IMR-90 (cell line): ENCODE data around the gene FIBCD1. TPM values are rescaled to one million over a fixed set of nuclear protein-coding genes. Genes with fewer than 3 reads are reported as not detected.

Experiments
- ATAC-seq: fragments of 200-7000 bp; cut with Tn5 transposase; 2 replicates; pipeline ENCODE4 v1.9.1; 2020; ENCODE audit warnings: low read depth, mild to moderate bottlenecking, moderate library complexity
- BruUV-seq: library from RNA; stranded (reverse); fragments of 400-500 nt; replicated peaks from 2 replicates; lab custom pipeline; 2021; lab: Mats Ljungman, UMichigan
- CTCF ChIA-PET: fragments of 300-600 bp; formaldehyde crosslinking; extraction: SDS; loops from one replicate; lab custom pipeline; 2021; ENCODE audit warnings: antibody characterized with exemption; lab: Yijun Ruan, JAX
- POLR2A ChIA-PET: fragments of 300-600 bp; sonication (Branson Sonifier 250); formaldehyde crosslinking; loops from one replicate; lab custom pipeline; 2022; ENCODE audit warnings: antibody characterized with exemption; ENCODE audit not compliant: unreplicated experiment; lab: Charles Lee
- DNase-seq: peaks from one replicate; pipeline ENCODE4 v3.0.0; 2013
- H2AFZ ChIP-seq: replicated peaks from 2 replicates; pipeline ENCODE3; 2013; ENCODE audit warnings: low read length, mild to moderate bottlenecking; ENCODE audit not compliant: poor library complexity
- H2AK5ac ChIP-seq: 2 replicates; pipeline ENCODE4 v1.6.1; 2013; ENCODE audit warnings: low read depth, low read length, inconsistent platforms
- H2AK9ac ChIP-seq: replicated peaks from 2 replicates; pipeline ENCODE3; 2013; ENCODE audit warnings: mild to moderate bottlenecking, low read depth, low read length, moderate library complexity; ENCODE audit not compliant: poor library complexity
- H2BK120ac ChIP-seq: 2 replicates; pipeline ENCODE4 v1.6.1; 2013; ENCODE audit warnings: low read depth, low read length, inconsistent platforms
- H2BK15ac ChIP-seq: 3 replicates; pipeline ENCODE4 v1.6.1; 2013; ENCODE audit warnings: low read depth, low read length, inconsistent platforms
- H2BK20ac ChIP-seq: 2 replicates; pipeline ENCODE4 v1.6.1; 2013; ENCODE audit warnings: low read depth, mild to moderate bottlenecking, inconsistent platforms, low read length, moderate library complexity
- H2BK5ac ChIP-seq: 2 replicates; pipeline ENCODE4 v1.6.1; 2013; ENCODE audit warnings: mild to moderate bottlenecking, low read depth, low read length, inconsistent platforms; ENCODE audit not compliant: poor library complexity, severe bottlenecking
- H3K14ac ChIP-seq: replicated peaks from 2 replicates; pipeline ENCODE4 v1.6.1; 2013; ENCODE audit warnings: low read depth, low read length, inconsistent platforms
- H3K18ac ChIP-seq: 2 replicates; pipeline ENCODE4 v1.6.1; 2013; ENCODE audit warnings: low read depth, low read length, control low read depth
- H3K23ac ChIP-seq: 2 replicates; pipeline ENCODE4 v1.6.1; 2013; ENCODE audit warnings: low read depth, low read length, inconsistent platforms
- H3K27ac ChIP-seq: 2 replicates; pipeline ENCODE4 v1.5.1; 2013; ENCODE audit warnings: mild to moderate bottlenecking, control low read depth, low read length; ENCODE audit not compliant: insufficient read depth
- H3K27me3 ChIP-seq: 2 replicates; pipeline ENCODE4 v1.6.1; 2013; ENCODE audit warnings: low read length; ENCODE audit not compliant: control insufficient read depth, insufficient read depth
- H3K36me3 ChIP-seq: 2 replicates; pipeline ENCODE4 v1.6.1; 2013; ENCODE audit warnings: low read length, mixed read lengths; ENCODE audit not compliant: control insufficient read depth, insufficient read depth
- H3K4ac ChIP-seq: 2 replicates; pipeline ENCODE4 v1.6.1; 2013; ENCODE audit warnings: low read depth, low read length, inconsistent platforms
- H3K4me1 ChIP-seq: 2 replicates; pipeline ENCODE4 v1.6.1; 2013; ENCODE audit warnings: low read length, mixed read lengths; ENCODE audit not compliant: control insufficient read depth, insufficient read depth
- H3K4me2 ChIP-seq: 2 replicates; pipeline ENCODE4 v1.6.1; 2013; ENCODE audit warnings: low read depth, mild to moderate bottlenecking, control low read depth, low read length, moderate library complexity
- H3K4me3 ChIP-seq: 2 replicates; pipeline ENCODE4 v1.5.1; 2013; ENCODE audit warnings: low read depth, mild to moderate bottlenecking, control low read depth, low read length, moderate library complexity; ENCODE audit not compliant: insufficient read depth
- H3K56ac ChIP-seq: 2 replicates; pipeline ENCODE4 v1.6.1; 2013; ENCODE audit warnings: low read length, inconsistent platforms; ENCODE audit not compliant: insufficient read depth; ENCODE audit errors: extremely low read depth
- H3K79me1 ChIP-seq, 2 experiments: 2 replicates each; pipeline ENCODE4 v1.6.1; 2013; ENCODE audit warnings: low read length in 2 of 2, inconsistent platforms in 1 of 2, low read depth in 1 of 2
- H3K9ac ChIP-seq: 2 replicates; pipeline ENCODE4 v1.6.1; 2013; ENCODE audit warnings: low read depth, low read length, control low read depth
- H3K9me1 ChIP-seq: 2 replicates; pipeline ENCODE4 v1.6.1; 2013; ENCODE audit warnings: low read length, inconsistent platforms; ENCODE audit not compliant: insufficient read depth
- H3K9me3 ChIP-seq: 2 replicates; pipeline ENCODE4 v1.6.1; 2013; ENCODE audit warnings: low read length; ENCODE audit not compliant: control insufficient read depth, insufficient read depth
- H4K20me1 ChIP-seq: 2 replicates; pipeline ENCODE4 v1.6.1; 2013; ENCODE audit warnings: low read length, inconsistent platforms; ENCODE audit not compliant: insufficient read depth
- H4K5ac ChIP-seq: 2 replicates; pipeline ENCODE4 v1.6.1; 2013; ENCODE audit warnings: mild to moderate bottlenecking, low read depth, low read length, control low read depth
- H4K8ac ChIP-seq, 2 experiments: 2 replicates each; pipeline ENCODE4 v1.6.1; 2013; ENCODE audit warnings: low read depth in 2 of 2, low read length in 2 of 2, control low read depth in 1 of 2, inconsistent platforms in 1 of 2
- H4K91ac ChIP-seq: 2 replicates; pipeline ENCODE4 v1.6.1; 2013; ENCODE audit warnings: low read depth, low read length, inconsistent platforms; ENCODE audit not compliant: insufficient read depth
- MAZ ChIP-seq: IDR thresholded peaks from 2 replicates; pipeline ENCODE4 v1.6.1; 2012; ENCODE audit warnings: low read depth, mild to moderate bottlenecking, low read length, improper control_type of control experiment, moderate library complexity, borderline replicate concordance
- WGBS, 2 experiments: methylation state at CpG; one replicate each; pipeline versions ENCODE4 v1.1.5 to v1.1.7; 2013; ENCODE audit warnings: missing lambda C conversion rate in 2 of 2; ENCODE audit not compliant: insufficient read length in 1 of 2; ENCODE audit errors: extremely low coverage in 2 of 2; 5-methylcytosine and 5-hydroxymethylcytosine counted together
- dilution Hi-C: fragments of 300-500 bp; cut with HindIII; formaldehyde crosslinking; loops from one replicate; pipeline ENCODE4 v1.14.3; 2018; ENCODE audit warnings: low sequenced_read_pairs; ENCODE audit not compliant: unreplicated experiment
- in situ Hi-C: fragments of 300-500 bp; cut with MboI; formaldehyde crosslinking; loops from 3 replicates; pipeline ENCODE4 v1.14.3; 2019; ENCODE audit warnings: low sequenced_read_pairs, inconsistent platforms, mixed read lengths
- intact Hi-C: fragments of 100-400 bp; cut with micrococcal nuclease; formaldehyde crosslinking; loops from 2 replicates; pipeline ENCODE4 v1.10.0; 2022
- polyA plus RNA-seq, 3 experiments: library from polyadenylated mRNA; depleted of rRNA; stranded (reverse); fragments of >200 nt; gene quantifications; 2 replicates each; pipeline ENCODE4 v1.2.3, GENCODE V29; 2012; ENCODE audit warnings: low replicate concordance in 1 of 3
- total RNA-seq: library from RNA; depleted of rRNA; stranded (reverse); fragments of >200 nt; gene quantifications from 2 replicates; pipeline ENCODE4 v1.2.3, GENCODE V29; 2012; rRNA removed

Gene FIBCD1
- total and polyA plus RNA-seq, 2 of the 4 experiments (the other 2 are of a cell fraction) = 1.1 to 10.1 TPM

- TF ChIP-seq MAZ = no peak
- POLR2A ChIA-PET = no interaction called here
- Histone ChIP-seq H4K8ac (peak overlapping the region in 1 of 2 experiments; percentile 22; a peak in 1 of 4 replicates), H3K9me3 (no peaks in the 10 kb centered on the region), H3K4me1 (peaks cover 9% of the 10 kb centered on the region), H3K79me1 (peaks cover 7 to 67% of the 10 kb centered on the region in 2 experiments), H3K9me1 (peaks cover 7% of the 10 kb centered on the region), H4K5ac (no peak overlapping the region), H4K20me1 (peaks cover 51% of the 10 kb centered on the region), H3K27ac (no peak overlapping the region), H2BK120ac (no peak overlapping the region), H2AK9ac (no peak overlapping the region), H3K56ac (no peak overlapping the region), H3K4me3 (no peak overlapping the region), H2BK20ac (no peak overlapping the region), H3K9ac (no peak overlapping the region), H2AK5ac (no peak overlapping the region), H3K23ac (no peak overlapping the region), H3K18ac (no peak overlapping the region), H2BK15ac (no peak overlapping the region), H3K4me2 (no peak overlapping the region), H3K14ac (no peak overlapping the region), H2BK5ac (no peak overlapping the region), H2AFZ (no peak overlapping the region), H4K91ac (no peak overlapping the region), H3K27me3 (no peaks in the 10 kb centered on the region), H3K36me3 (peaks cover 28% of the 10 kb centered on the region), H3K4ac (no peak overlapping the region)
- BruUV-seq = no TSS peak
- ATAC-seq (no peak), DNase-seq (no peak)
- intact Hi-C loops = no loop called here
- CTCF ChIA-PET = interaction anchor here (0.6 kb wide), 2 partner anchors 76 to 309 kb away, joined by 3 to 5 read pairs; no protein-coding TSS in a partner anchor
- in situ Hi-C loops = no loop called here
- WGBS, 2 experiments = no CpG with 5 or more reads among the region's 7 CpGs
- dilution Hi-C loops = no loop called here
These were observed 86.2 kb downstream of the FIBCD1 start for GRCh38 chr9:130852801-130853200.

Other genes starting within 250 kb of the FIBCD1 start
- 47.5 and 48.6 TPM in 2 replicates for gene EXOSC2, start 245.5 kb downstream of the FIBCD1 start, total RNA-seq
- gene EXOSC2, start 245.5 kb downstream of the FIBCD1 start, polyA plus RNA-seq (2012; rRNA removed) = 24.7 and 27.0 TPM in 2 replicates
- 31.9 and 33.7 TPM in 2 replicates for gene ABL1, start 104.0 kb downstream of the FIBCD1 start, total RNA-seq
- 49.1 and 50.7 TPM in 2 replicates for gene ABL1, start 104.0 kb downstream of the FIBCD1 start, polyA plus RNA-seq (2012; rRNA removed)
- not detected in 2 replicates for gene QRFP, start 42.4 kb downstream of the FIBCD1 start, total RNA-seq
- gene QRFP, start 42.4 kb downstream of the FIBCD1 start, polyA plus RNA-seq (2012; rRNA removed) = not detected in 2 replicates
- under 0.01 TPM in 1 of 2 replicates, not detected in the other for gene LAMC3, start 69.9 kb upstream of the FIBCD1 start, total RNA-seq
- not detected in 2 replicates for gene LAMC3, start 69.9 kb upstream of the FIBCD1 start, polyA plus RNA-seq (2012; rRNA removed)
- gene AIF1L, start 157.3 kb upstream of the FIBCD1 start, total RNA-seq = 0.18 and 0.28 TPM in 2 replicates
- gene AIF1L, start 157.3 kb upstream of the FIBCD1 start, polyA plus RNA-seq (2012; rRNA removed) = 0.09 and 0.19 TPM in 2 replicates
- 6.9 and 7.9 TPM in 2 replicates for gene NUP214, start 186.3 kb upstream of the FIBCD1 start, total RNA-seq
- 13.3 and 13.4 TPM in 2 replicates for gene NUP214, start 186.3 kb upstream of the FIBCD1 start, polyA plus RNA-seq (2012; rRNA removed)